Urinary bladder (tissue), 4 donors: Measurements from ENCODE around the gene LRP1B. TPM values are rescaled to one million over a fixed set of nuclear protein-coding genes. Genes with fewer than 3 reads are reported as not detected.

Experiments used
- DNase-seq: peaks from one replicate; pipeline ENCODE4 v3.0.0-alpha.2; 2015; ENCODE audit errors: extremely low spot score
- H3K27ac ChIP-seq: one replicate; pipeline ENCODE4 v1.5.1; 2013; ENCODE audit warnings: low read depth, mild to moderate bottlenecking, moderate library complexity
- H3K36me3 ChIP-seq: one replicate; pipeline ENCODE4 v1.6.1; 2013; ENCODE audit warnings: mild to moderate bottlenecking, moderate library complexity; ENCODE audit not compliant: insufficient read depth
- H3K4me1 ChIP-seq: one replicate; pipeline ENCODE4 v1.6.1; 2013; ENCODE audit warnings: mild to moderate bottlenecking, moderate library complexity; ENCODE audit not compliant: insufficient read depth
- H3K4me3 ChIP-seq: one replicate; pipeline ENCODE4 v1.5.1; 2013; ENCODE audit warnings: low read depth, low read length
- WGBS: extraction: QIAGEN DNeasy Blood & Tissue Kit; methylation state at CpG from one replicate; pipeline ENCODE4 v1.1.7; 2013; 5-methylcytosine and 5-hydroxymethylcytosine counted together
- polyA plus RNA-seq: library from polyadenylated mRNA; stranded (reverse); fragments of 200-250 nt; gene quantifications from one replicate; pipeline ENCODE4 v1.2.3, GENCODE V29; 2013
- total RNA-seq: library from RNA; depleted of rRNA; stranded (reverse); fragments of >200 nt; gene quantifications from one replicate; pipeline ENCODE4 v1.2.3, GENCODE V29; 2014
- donor health status: healthy with polysubstance abuse.
- donor health status: healthy.

Gene LRP1B
- total RNA-seq (13.3 TPM), polyA plus RNA-seq (0.05 TPM)

DNA sequence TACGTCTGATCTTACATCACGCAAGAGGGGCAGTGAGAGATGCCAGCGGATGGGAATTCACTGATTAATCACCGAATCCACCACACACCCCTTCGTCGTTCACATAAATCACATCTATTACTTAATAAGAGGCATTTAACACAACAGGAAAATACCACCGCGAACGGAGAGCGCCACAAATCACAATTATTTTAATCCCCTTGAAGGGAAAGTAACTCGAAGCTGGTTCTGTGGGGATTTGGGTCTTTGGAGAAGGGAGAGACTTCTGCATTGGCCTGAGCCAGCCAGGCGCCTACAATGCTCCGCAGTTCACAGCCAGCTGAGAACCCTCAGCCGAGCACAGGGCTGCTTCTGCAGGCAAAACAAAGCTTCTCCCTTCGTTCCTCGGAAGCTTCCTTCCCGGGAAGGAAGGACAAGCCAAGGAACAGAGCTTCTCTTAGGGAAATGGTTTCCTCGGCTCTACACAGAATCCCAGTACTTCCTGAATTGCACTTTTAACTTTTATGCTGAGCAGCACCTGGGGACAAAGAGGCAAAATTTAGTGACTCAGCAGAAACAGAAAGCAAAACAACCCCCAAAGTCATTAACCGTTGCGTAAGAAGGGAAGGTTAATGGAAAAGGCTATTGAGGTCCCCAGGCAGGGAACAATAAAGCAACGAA, at the start of gene LRP1B:
TSS of gene LRP1B (minus strand) at position 7 of the 660 bp plus-strand sequence. CDS start 287 bp downstream, outside the sequence.
- no peak within 1 kb of the TSS for H3K27ac ChIP-seq
- H3K4me1 ChIP-seq: no peaks in the 10 kb centered on the region
- peak; percentile 31 for DNase-seq
- H3K36me3 ChIP-seq: no peaks in the 10 kb centered on the region
- peak within 1 kb of the TSS; percentile 33 for H3K4me3 ChIP-seq
- WGBS: 1% methylated on average over 21 of the region's 21 CpGs

- 81% methylated on average over 1 of the region's 1 CpG for WGBS
- H3K27ac ChIP-seq: no peak overlapping the region
- no peaks in the 10 kb centered on the region for H3K4me1 ChIP-seq
- H3K36me3 ChIP-seq: no peaks in the 10 kb centered on the region
- no peak for DNase-seq
- H3K4me3 ChIP-seq: no peak overlapping the region
Measured at GRCh38 chr2:142179686-142180085, 48.9 kb upstream of the LRP1B start.

- no peak overlapping the region for H3K27ac ChIP-seq
- no peaks in the 10 kb centered on the region for H3K4me1 ChIP-seq
- no peak for DNase-seq
- 91% methylated on average over 1 of the region's 1 CpG for WGBS
- H3K36me3 ChIP-seq: no peaks in the 10 kb centered on the region
- no peak overlapping the region for H3K4me3 ChIP-seq
Measured at GRCh38 chr2:142178604-142179003, 47.8 kb upstream of the LRP1B start.

- no peak for DNase-seq
- no peaks in the 10 kb centered on the region for H3K4me1 ChIP-seq
- H3K4me3 ChIP-seq: no peak overlapping the region
- 24% methylated on average over 1 of the region's 1 CpG for WGBS
- H3K27ac ChIP-seq: no peak overlapping the region
- H3K36me3 ChIP-seq: no peaks in the 10 kb centered on the region
Measured at GRCh38 chr2:142176941-142177340, 46.1 kb upstream of the LRP1B start.

DNA sequence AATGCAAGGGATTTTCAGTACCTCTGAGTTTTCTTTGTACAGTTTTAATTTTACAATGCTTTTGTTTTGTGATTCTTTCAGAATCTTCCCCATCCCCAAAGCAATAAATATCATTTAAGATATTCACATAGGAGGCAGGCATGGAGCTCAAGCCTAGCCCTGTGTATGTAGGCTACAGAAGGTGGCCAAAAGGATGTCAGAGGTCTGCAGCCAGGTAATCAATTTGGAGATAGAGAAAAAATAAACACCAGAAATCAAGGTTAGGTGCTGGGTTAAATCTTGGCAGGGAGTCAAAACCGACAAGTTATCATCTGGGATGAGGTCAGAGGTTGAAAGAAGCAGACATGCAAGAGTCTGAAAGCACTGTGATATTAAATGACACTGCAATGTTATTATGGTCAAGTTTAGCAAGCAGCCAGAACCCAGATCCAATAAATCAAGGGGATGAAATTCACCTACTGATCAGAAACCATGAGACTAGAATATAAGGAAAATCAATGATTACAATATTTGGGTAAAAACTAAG, 45.1 kb upstream of the LRP1B start:
- no peaks in the 10 kb centered on the region for H3K36me3 ChIP-seq
- no peak overlapping the region for H3K4me3 ChIP-seq
- 19% methylated on average over 1 of the region's 1 CpG for WGBS
- H3K27ac ChIP-seq: no peak overlapping the region
- DNase-seq: no peak
- H3K4me1 ChIP-seq: no peaks in the 10 kb centered on the region

DNA sequence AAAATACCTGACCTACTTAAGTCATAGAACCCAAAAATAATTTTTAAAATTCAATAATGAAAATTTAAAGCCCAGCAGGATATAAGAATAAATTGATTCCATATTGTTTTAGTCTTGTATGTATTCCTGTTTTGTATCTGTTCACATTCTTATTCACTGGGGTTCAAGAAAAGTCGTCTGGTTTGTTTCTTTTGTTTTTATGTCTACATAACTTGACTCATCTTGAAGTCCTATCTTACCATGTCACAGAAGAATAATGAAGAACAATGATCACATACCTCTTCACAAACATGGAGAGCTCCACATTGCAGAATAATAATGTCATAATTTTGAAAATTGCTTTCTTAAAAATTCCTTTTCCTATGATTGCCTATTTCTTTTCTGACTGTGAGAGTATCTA, 43.4 kb upstream of the LRP1B start:
- no peak overlapping the region for H3K4me3 ChIP-seq
- 49% methylated on average over 1 of the region's 1 CpG for WGBS
- DNase-seq: no peak
- no peaks in the 10 kb centered on the region for H3K36me3 ChIP-seq
- H3K27ac ChIP-seq: no peak overlapping the region
- H3K4me1 ChIP-seq: no peaks in the 10 kb centered on the region

GRCh38 chr2:142170847-142171246, 40.0 kb upstream of the LRP1B start:
- Histone ChIP-seq H3K36me3 (no peaks in the 10 kb centered on the region), H3K4me3 (no peak overlapping the region), H3K4me1 (no peaks in the 10 kb centered on the region), H3K27ac (no peak overlapping the region)
- 81% methylated on average over 2 of the region's 2 CpGs for WGBS
- DNase-seq: no peak

- Histone ChIP-seq H3K36me3 (no peaks in the 10 kb centered on the region), H3K4me1 (no peaks in the 10 kb centered on the region), H3K27ac (no peak overlapping the region), H3K4me3 (no peak overlapping the region)
- 47% methylated on average over 3 of the region's 3 CpGs for WGBS
- DNase-seq: no peak
Measured at GRCh38 chr2:142165790-142166189, 35.0 kb upstream of the LRP1B start.

- Histone ChIP-seq H3K4me3 (no peak overlapping the region), H3K27ac (no peak overlapping the region), H3K36me3 (no peaks in the 10 kb centered on the region), H3K4me1 (no peaks in the 10 kb centered on the region)
- WGBS: 78% methylated on average over 1 of the region's 1 CpG
- no peak for DNase-seq
Measured at GRCh38 chr2:142153601-142154000, 22.8 kb upstream of the LRP1B start.

GRCh38 chr2:142150453-142150852, 19.6 kb upstream of the LRP1B start:
- Histone ChIP-seq H3K36me3 (no peaks in the 10 kb centered on the region), H3K4me1 (no peaks in the 10 kb centered on the region), H3K4me3 (no peak overlapping the region), H3K27ac (no peak overlapping the region)
- no peak for DNase-seq
- 87% methylated on average over 1 of the region's 1 CpG for WGBS

GRCh38 chr2:142144547-142144946, 13.7 kb upstream of the LRP1B start:
- no peaks in the 10 kb centered on the region for H3K36me3 ChIP-seq
- H3K27ac ChIP-seq: no peak overlapping the region
- H3K4me1 ChIP-seq: no peaks in the 10 kb centered on the region
- H3K4me3 ChIP-seq: no peak overlapping the region
- no peak for DNase-seq
- WGBS: 56% methylated on average over 2 of the region's 2 CpGs

DNA sequence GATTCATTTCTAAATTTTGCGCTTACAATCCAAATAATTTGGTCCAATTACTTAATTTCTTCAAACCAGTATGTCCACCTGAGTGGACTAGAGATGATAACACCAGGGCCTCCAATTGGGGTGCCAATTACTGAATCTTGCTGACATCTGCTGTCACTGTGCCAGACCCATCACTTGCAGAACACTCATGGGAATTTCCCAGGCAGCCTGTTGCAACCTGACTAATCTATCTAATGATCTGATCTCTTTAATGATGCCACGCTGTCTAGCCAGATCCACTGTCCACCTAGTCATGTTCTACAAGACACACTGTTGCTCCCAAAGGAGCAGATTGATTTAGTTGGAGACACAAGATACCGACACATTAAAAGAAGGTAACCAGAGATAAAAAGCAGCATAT, 11.8 kb upstream of the LRP1B start:
- 84% methylated on average over 3 of the region's 3 CpGs for WGBS
- no peak for DNase-seq
- Histone ChIP-seq H3K36me3 (no peaks in the 10 kb centered on the region), H3K27ac (no peak overlapping the region), H3K4me1 (no peaks in the 10 kb centered on the region), H3K4me3 (no peak overlapping the region)

DNA sequence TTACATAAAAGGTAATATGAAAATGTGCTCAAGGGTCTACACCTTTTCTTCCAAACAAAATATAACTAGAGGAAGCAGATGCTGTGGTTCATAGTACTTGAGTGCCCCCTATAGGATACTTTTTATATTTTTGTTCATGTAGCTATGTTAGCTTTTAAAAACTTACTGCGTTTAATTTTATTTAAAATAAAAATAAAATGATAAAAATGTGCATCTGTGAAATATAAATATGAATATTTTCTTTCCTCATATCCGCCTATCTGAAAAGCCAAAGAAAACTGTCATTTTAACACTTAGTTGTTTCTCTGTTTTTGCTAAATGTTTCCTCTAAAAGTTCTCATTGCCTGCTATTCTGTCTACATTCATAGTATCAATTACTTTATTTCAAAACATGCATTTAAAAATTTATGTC, 9.6 kb upstream of the LRP1B start:
- WGBS: 6% methylated on average over 2 of the region's 2 CpGs

GRCh38 chr2:142139384-142139783, 8.6 kb upstream of the LRP1B start:
- no peak overlapping the region for H3K4me3 ChIP-seq
- H3K27ac ChIP-seq: no peak overlapping the region
- 52% methylated on average over 4 of the region's 4 CpGs for WGBS
- DNase-seq: no peak
- no peaks in the 10 kb centered on the region for H3K36me3 ChIP-seq
- H3K4me1 ChIP-seq: no peaks in the 10 kb centered on the region

More for the DNA sequence above, 9.6 kb upstream of the LRP1B start:
- DNase-seq: no peak
- Histone ChIP-seq H3K36me3 (no peaks in the 10 kb centered on the region), H3K4me3 (no peak overlapping the region), H3K4me1 (no peaks in the 10 kb centered on the region), H3K27ac (no peak overlapping the region)
